Ovary (tissue), 10 donors: ENCODE results near the gene REEP1. TPM values are rescaled to one million over a fixed set of nuclear protein-coding genes. Genes with fewer than 3 reads are reported as not detected.

ENCODE experiments used
- DNase-seq, 5 donors: peaks; one replicate each; pipeline ENCODE4 v3.0.0-alpha.2; 2019 to 2020
- H3K27ac ChIP-seq, 2 donors: fragments of 200-600 bp; one replicate each; pipeline versions ENCODE4 v1.5.1 to v1.8.0; 2019 to 2022
- H3K27me3 ChIP-seq: fragments of 200-600 bp; one replicate; pipeline ENCODE4 v1.8.0; 2022
- H3K36me3 ChIP-seq: fragments of 200-600 bp; sonication (generic); one replicate; pipeline ENCODE4 v1.5.1; 2019
- H3K4me1 ChIP-seq: one replicate; pipeline ENCODE4 v1.8.1; 2013; ENCODE audit warnings: mild to moderate bottlenecking, moderate library complexity; ENCODE audit not compliant: insufficient read depth
- H3K4me3 ChIP-seq: fragments of 200-600 bp; sonication (generic); one replicate; pipeline ENCODE4 v1.5.1; 2017
- H3K9me3 ChIP-seq, 2 donors: fragments of 200-600 bp in 1 of 2; sonication (generic) in 1 of 2; one replicate each; pipeline versions ENCODE4 v1.5.1 to v1.8.1; 2013 to 2019; ENCODE audit warnings: mild to moderate bottlenecking in 1 of 2, moderate library complexity in 1 of 2
- EP300 ChIP-seq: sonication (generic); formaldehyde crosslinking; IDR thresholded peaks from one replicate; pipeline ENCODE4 v1.6.1; 2017; ENCODE audit warnings: antibody characterized with exemption
- POLR2A ChIP-seq: fragments of 450-650 bp; IDR thresholded peaks from one replicate; pipeline ENCODE4 v1.6.1; 2017; ENCODE audit warnings: antibody characterized with exemption, mild to moderate bottlenecking, moderate library complexity
- WGBS, 3 donors: extraction: QIAGEN DNeasy Blood & Tissue Kit in 1 of 3; methylation state at CpG; one replicate each; pipeline versions ENCODE4 v1.1.5 to v1.1.7; 2013 to 2017; 5-methylcytosine and 5-hydroxymethylcytosine counted together
- intact Hi-C, 4 donors: fragments of 100-400 bp; cut with DNase I; formaldehyde crosslinking; loops; one replicate each; pipeline versions ENCODE4 v1.11.0 to v1.15.1; 2022 to 2023
- long read RNA-seq, 3 donors: library from polyadenylated mRNA in 2 of 3; unstranded in 2 of 3; transcript quantifications; one replicate each; pipeline ENCODE4 v2.0.0 and lab custom pipeline, GENCODE V29; 2021 to 2026
- polyA plus RNA-seq, 2 donors: library from polyadenylated mRNA; stranded (reverse); fragments of 200-250 nt in 1 of 2; fragments of 350-450 nt in 1 of 2; fragmentation: Illumina TruSeq in 1 of 2; extraction: RNeasy Lipid Tissue Mini Kit (QIAGEN cat#74804) in 1 of 2; gene quantifications; one replicate each; pipeline ENCODE4 v1.2.3, GENCODE V29; 2013 to 2014
- total RNA-seq, 7 donors: library from RNA; depleted of rRNA in 2 of 7; stranded (reverse); fragments of >200 nt in 2 of 7; fragmentation: NEBNext Ultra II Directional in 3 of 7; extraction: Animal tissue kit (Norgen Biotek cat#: 25700) in 3 of 7; gene quantifications; one replicate each; pipeline versions ENCODE4 v1.1.0 to v1.2.4, GENCODE V29; 2016 to 2023
- TF ChIP-seq, protein P1 (sequence below), 3 donors: fragments of 450-650 bp in 2 of 3; fragments of 200-600 bp in 1 of 3; IDR thresholded peaks; one replicate each; pipeline versions ENCODE4 v1.5.1 to v1.8.0; 2016 to 2022; ENCODE audit warnings: antibody characterized with exemption in 3 of 3, mild to moderate bottlenecking in 1 of 3
- donor health status: DM: no; HTN: no; CAD: no; lungs with moderate emphysema.
- donor health status: DM: no; HTN: no; CAD: no.
- donor health status: Bipolar disorder and iron deficiency.
- donor health status: DM: yes; HTN: yes; CAD: no.
- donor health status: DM: no; HTN: no; CAD: no.
- donor health status: DM: yes; HTN: yes; CAD: no.

Gene REEP1, protein sequence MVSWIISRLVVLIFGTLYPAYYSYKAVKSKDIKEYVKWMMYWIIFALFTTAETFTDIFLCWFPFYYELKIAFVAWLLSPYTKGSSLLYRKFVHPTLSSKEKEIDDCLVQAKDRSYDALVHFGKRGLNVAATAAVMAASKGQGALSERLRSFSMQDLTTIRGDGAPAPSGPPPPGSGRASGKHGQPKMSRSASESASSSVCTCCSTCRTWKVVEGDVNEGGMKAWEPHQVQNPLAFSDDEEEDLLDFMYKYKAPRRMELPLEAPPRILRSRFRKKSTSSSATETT
- 10 to 100 TPM in 1 of 7 donors, 1 to 10 TPM in 3, under 1 TPM in 3; 0.58 to 35.7 (median 2.0) TPM for total RNA-seq
- polyA plus RNA-seq: 10 to 100 TPM in 1 of 2 donors, 1 to 10 TPM in 1; 1.1 to 12.0 TPM
- long read RNA-seq, donor 1, partial matches to known transcripts: 0 of 2 reads
- long read RNA-seq, donor 1, other reads (novel, unspliced or antisense): 1 of 2 reads
- long read RNA-seq, donor 2, partial matches to known transcripts: 0 of 2 reads
- long read RNA-seq, donor 2, other reads (novel, unspliced or antisense): 0 of 2 reads
- long read RNA-seq, donor 3, partial matches to known transcripts: 0 of 4 reads
- long read RNA-seq, donor 3, other reads (novel, unspliced or antisense): 2 of 4 reads

DNA sequence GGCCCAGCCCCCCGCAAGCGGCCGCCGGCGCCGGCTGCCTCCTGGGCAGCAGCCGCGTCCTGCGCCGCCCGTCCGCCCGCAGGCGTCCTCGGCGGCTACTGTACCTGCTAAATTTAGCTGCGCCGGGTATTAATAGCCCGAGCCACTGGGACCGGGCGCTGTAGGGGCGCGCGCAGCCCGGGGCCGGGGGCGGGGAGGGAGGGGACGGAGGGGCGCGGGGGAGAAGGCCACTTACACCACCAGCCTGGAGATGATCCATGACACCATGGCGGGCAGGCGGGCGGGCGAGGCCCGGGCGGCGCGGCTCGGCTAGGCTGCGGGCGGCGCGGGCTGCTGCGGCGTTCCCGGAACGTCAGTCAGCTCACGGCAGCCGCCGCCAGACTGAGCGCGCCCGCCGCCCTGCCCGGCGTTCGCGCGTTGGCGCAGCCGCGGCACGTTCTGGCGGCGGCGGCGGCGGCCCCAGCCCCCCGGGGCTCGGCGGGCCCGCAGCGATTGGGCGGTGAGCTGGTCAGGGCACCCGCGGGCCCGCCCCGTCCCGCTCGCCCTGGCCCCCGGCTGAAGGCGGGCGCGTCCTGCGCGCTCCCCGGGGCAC is at the start of gene REEP1:
TSS of gene REEP1 (minus strand) at position 383 of the 592 bp plus-strand sequence. CDS start at position 267, 116 bp downstream.
- Histone ChIP-seq H3K27me3 (no peaks in the 10 kb centered on the region), H3K36me3 (no peaks in the 10 kb centered on the region), H3K4me3 (peak within 1 kb of the TSS; percentile 32), H3K9me3 (peaks cover 0 to 4% of the 10 kb centered on the region in 2 donors), H3K27ac (no peak within 1 kb of the TSS), H3K4me1 (no peaks in the 10 kb centered on the region)
- peak in 2 of 5 donors; percentile 35 to 36 for DNase-seq
- 0 to 3% (median 1%) methylated on average over 21 to 87 of the region's 87 CpGs for WGBS, 3 donors
- TF ChIP-seq EP300 (no peak), POLR2A (no peak)
- TF ChIP-seq, protein P1, sequence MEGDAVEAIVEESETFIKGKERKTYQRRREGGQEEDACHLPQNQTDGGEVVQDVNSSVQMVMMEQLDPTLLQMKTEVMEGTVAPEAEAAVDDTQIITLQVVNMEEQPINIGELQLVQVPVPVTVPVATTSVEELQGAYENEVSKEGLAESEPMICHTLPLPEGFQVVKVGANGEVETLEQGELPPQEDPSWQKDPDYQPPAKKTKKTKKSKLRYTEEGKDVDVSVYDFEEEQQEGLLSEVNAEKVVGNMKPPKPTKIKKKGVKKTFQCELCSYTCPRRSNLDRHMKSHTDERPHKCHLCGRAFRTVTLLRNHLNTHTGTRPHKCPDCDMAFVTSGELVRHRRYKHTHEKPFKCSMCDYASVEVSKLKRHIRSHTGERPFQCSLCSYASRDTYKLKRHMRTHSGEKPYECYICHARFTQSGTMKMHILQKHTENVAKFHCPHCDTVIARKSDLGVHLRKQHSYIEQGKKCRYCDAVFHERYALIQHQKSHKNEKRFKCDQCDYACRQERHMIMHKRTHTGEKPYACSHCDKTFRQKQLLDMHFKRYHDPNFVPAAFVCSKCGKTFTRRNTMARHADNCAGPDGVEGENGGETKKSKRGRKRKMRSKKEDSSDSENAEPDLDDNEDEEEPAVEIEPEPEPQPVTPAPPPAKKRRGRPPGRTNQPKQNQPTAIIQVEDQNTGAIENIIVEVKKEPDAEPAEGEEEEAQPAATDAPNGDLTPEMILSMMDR (IDR thresholded peaks at IDR 0.05): no peak
- intact Hi-C loops: loop anchor here in 1 of 4 donors (10.0 kb wide), 1 partner anchor 77 kb away; no protein-coding TSS in a partner anchor

DNA sequence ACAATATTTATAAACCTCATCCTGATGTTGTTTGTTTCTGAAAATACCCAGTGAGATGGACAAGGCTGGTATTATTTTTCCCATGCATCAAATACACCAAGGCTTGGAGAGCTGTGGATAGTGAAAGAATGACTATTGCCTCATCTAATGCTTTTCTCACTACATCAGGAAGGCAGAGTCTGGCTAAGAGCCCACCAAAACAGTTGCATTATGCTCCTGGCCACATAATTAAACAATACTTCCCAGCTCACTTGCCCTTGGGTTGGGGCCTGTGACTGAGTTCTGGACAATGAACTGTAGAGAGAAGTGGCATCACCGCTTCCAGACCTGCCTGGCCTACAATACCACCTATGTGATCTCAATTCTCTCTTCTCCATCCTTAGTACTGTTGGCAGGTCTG is 46.4 kb upstream of the REEP1 start:
- Histone ChIP-seq H3K4me3 (no peak overlapping the region), H3K27ac (no peak overlapping the region), H3K27me3 (no peaks in the 10 kb centered on the region), H3K9me3 (no peaks in the 10 kb centered on the region), H3K36me3 (no peaks in the 10 kb centered on the region), H3K4me1 (no peaks in the 10 kb centered on the region)
- no peak for DNase-seq
- intact Hi-C loops: no loop called here
- no peak for TF ChIP-seq EP300
- TF ChIP-seq, protein P1 (IDR thresholded peaks at IDR 0.05): no peak
- no peak for TF ChIP-seq POLR2A
- WGBS, 3 donors: 0 to 52% (median 3%) methylated on average over 1 of the region's 1 CpG

DNA sequence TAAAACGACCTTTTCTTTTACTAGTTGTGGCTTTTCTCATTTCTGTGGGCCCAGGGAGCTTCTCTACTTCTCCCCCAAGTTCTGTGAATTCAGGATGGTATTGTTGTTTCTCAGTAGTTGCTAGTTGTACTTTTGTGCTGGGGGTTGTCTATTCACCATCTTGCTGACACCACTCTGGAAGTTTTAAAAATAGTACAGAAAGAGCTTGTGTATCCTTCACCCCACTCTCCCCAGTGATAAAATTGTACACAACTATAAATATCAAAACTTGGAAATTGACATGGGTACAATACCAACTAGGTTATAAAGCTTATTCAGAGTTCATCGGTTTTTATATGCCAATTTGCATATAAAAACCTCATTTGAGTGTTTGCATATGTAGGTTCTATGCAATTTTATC is 45.3 kb upstream of the REEP1 start:
- 62 to 78% (median 70%) methylated on average over 2 of the region's 2 CpGs for WGBS, 3 donors
- intact Hi-C loops: no loop called here
- no peak overlapping the region for H3K4me3 ChIP-seq
- DNase-seq: no peak
- no peaks in the 10 kb centered on the region for H3K36me3 ChIP-seq
- no peaks in the 10 kb centered on the region for H3K27me3 ChIP-seq
- no peaks in the 10 kb centered on the region for H3K9me3 ChIP-seq
- H3K4me1 ChIP-seq: no peaks in the 10 kb centered on the region
- TF ChIP-seq POLR2A (no peak), EP300 (no peak)
- TF ChIP-seq, protein P1 (IDR thresholded peaks at IDR 0.05): no peak
- H3K27ac ChIP-seq: no peak overlapping the region

DNA sequence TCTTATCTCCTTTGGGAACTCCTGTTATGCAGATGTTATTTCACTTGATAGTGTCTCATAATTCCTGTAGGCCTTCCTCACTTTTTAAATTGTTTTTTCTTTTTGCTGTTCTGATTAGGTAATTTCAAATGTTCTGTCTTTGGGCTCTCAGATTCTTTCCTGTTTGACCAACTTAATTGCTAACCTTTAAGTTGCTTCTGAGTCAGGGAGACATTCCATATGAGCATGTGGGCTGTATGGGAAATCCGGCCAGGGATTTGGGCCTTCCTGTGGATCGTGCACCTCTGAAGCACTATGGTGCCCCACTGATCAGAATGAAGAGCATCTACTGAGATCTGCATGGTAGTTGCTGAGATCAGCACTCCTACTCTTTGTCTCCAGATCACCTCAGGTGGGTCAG is 44.7 kb upstream of the REEP1 start:
- no peak overlapping the region for H3K4me3 ChIP-seq
- no peak overlapping the region for H3K27ac ChIP-seq
- TF ChIP-seq, protein P1 (IDR thresholded peaks at IDR 0.05): no peak
- no peak for TF ChIP-seq EP300
- no peak for TF ChIP-seq POLR2A
- H3K4me1 ChIP-seq: no peaks in the 10 kb centered on the region
- 88 to 96% (median 90%) methylated on average over 2 of the region's 2 CpGs for WGBS, 3 donors
- no peaks in the 10 kb centered on the region for H3K27me3 ChIP-seq
- no peaks in the 10 kb centered on the region for H3K36me3 ChIP-seq
- no peak for DNase-seq
- no peaks in the 10 kb centered on the region for H3K9me3 ChIP-seq
- intact Hi-C loops: no loop called here
